Measurements from ENCODE around the gene AQP9. TPM values are rescaled to one million over a fixed set of nuclear protein-coding genes. Genes with fewer than 3 reads are reported as not detected.

AQP9 gene
- total and polyA plus RNA-seq, 4 experiments from 2014 or later: 0.32 to 0.50 TPM; not detected in 2

GRCh38 chr15:58148120-58148519 lies 9.9 kb downstream of the AQP9 start:
- CTCF ChIA-PET (ENCODE audit: partially characterized antibody): no interaction called here
- POLR2A ChIA-PET (ENCODE audit: partially characterized antibody): no interaction called here
- H3K27ac ChIP-seq (ENCODE audit: low read depth, low read length): no peak overlapping the region
- peaks cover 0 to 1% (median 0%) of the 10 kb centered on the region in 4 donors for H3K4me1 Mint-ChIP-seq
- H3K36me3 Mint-ChIP-seq: no peaks in the 10 kb centered on the region
- no peaks in the 10 kb centered on the region for H3K9me3 Mint-ChIP-seq
- no peak overlapping the region for H3K27ac Mint-ChIP-seq
- no peak overlapping the region for H3K4me3 ChIP-seq (ENCODE audit: low read length in 2 of 2)
- intact Hi-C loops (cut with micrococcal nuclease): no loop called here
- peaks cover 0 to 6% of the 10 kb centered on the region in 2 donors for H3K27me3 Mint-ChIP-seq
- no peaks in the 10 kb centered on the region for H3K27me3 ChIP-seq (ENCODE audit: insufficient read depth, low read length)
- DNase-seq: no peak
- no peaks in the 10 kb centered on the region for H3K4me1 ChIP-seq (ENCODE audit: insufficient read depth, low read length)
- H3K36me3 ChIP-seq (ENCODE audit: insufficient read depth, low read length): no peaks in the 10 kb centered on the region
- no peaks in the 10 kb centered on the region for H3K9me3 ChIP-seq (ENCODE audit: control insufficient read depth in 1 of 2, low read length in 2 of 2)
- H3K4me3 Mint-ChIP-seq: no peak overlapping the region

GRCh38 chr15:58148633-58149445 lies 10.7 kb downstream of the AQP9 start:
- CTCF ChIA-PET (ENCODE audit: partially characterized antibody): no interaction called here
- Mint-ChIP-seq H3K27me3 (peaks cover 0 to 6% of the 10 kb centered on the region in 2 donors), H3K9me3 (no peaks in the 10 kb centered on the region), H3K27ac (no peak overlapping the region), H3K36me3 (no peaks in the 10 kb centered on the region), H3K4me1 (peaks cover 0 to 1% (median 0%) of the 10 kb centered on the region in 4 donors), H3K4me3 (no peak overlapping the region)
- Histone ChIP-seq H3K36me3 (ENCODE audit: insufficient read depth, low read length) (no peaks in the 10 kb centered on the region), H3K27ac (ENCODE audit: low read depth, low read length) (no peak overlapping the region), H3K9me3 (ENCODE audit: control insufficient read depth in 1 of 2, low read length in 2 of 2) (no peaks in the 10 kb centered on the region), H3K4me1 (ENCODE audit: insufficient read depth, low read length) (no peaks in the 10 kb centered on the region), H3K4me3 (ENCODE audit: low read length in 2 of 2) (no peak overlapping the region), H3K27me3 (ENCODE audit: insufficient read depth, low read length) (no peaks in the 10 kb centered on the region)
- intact Hi-C loops (cut with micrococcal nuclease): no loop called here
- POLR2A ChIA-PET (ENCODE audit: partially characterized antibody): no interaction called here
- no peak for DNase-seq

GRCh38 chr15:58154769-58155168 lies 16.6 kb downstream of the AQP9 start:
- no peaks in the 10 kb centered on the region for H3K36me3 ChIP-seq (ENCODE audit: insufficient read depth, low read length)
- no peak overlapping the region for H3K4me3 Mint-ChIP-seq
- intact Hi-C loops (cut with micrococcal nuclease): no loop called here
- DNase-seq: no peak
- H3K9me3 ChIP-seq (ENCODE audit: control insufficient read depth in 1 of 2, low read length in 2 of 2): no peaks in the 10 kb centered on the region
- no peaks in the 10 kb centered on the region for H3K4me1 ChIP-seq (ENCODE audit: insufficient read depth, low read length)
- H3K4me3 ChIP-seq (ENCODE audit: low read length in 2 of 2): no peak overlapping the region
- ChIA-PET CTCF (ENCODE audit: partially characterized antibody) (no interaction called here), POLR2A (ENCODE audit: partially characterized antibody) (no interaction called here)
- H3K27ac Mint-ChIP-seq: no peak overlapping the region
- H3K9me3 Mint-ChIP-seq: no peaks in the 10 kb centered on the region
- H3K36me3 Mint-ChIP-seq: no peaks in the 10 kb centered on the region
- peaks cover 6% of the 10 kb centered on the region in 2 donors for H3K27me3 Mint-ChIP-seq
- H3K27ac ChIP-seq (ENCODE audit: low read depth, low read length): no peak overlapping the region
- H3K27me3 ChIP-seq (ENCODE audit: insufficient read depth, low read length): no peaks in the 10 kb centered on the region
- no peaks in the 10 kb centered on the region for H3K4me1 Mint-ChIP-seq

GRCh38 chr15:58159827-58160386 lies 21.7 kb downstream of the AQP9 start:
- DNase-seq: no peak
- H3K9me3 Mint-ChIP-seq: no peaks in the 10 kb centered on the region
- Histone ChIP-seq H3K4me3 (ENCODE audit: low read length in 2 of 2) (no peak overlapping the region), H3K36me3 (ENCODE audit: insufficient read depth, low read length) (no peaks in the 10 kb centered on the region), H3K27ac (ENCODE audit: low read depth, low read length) (no peak overlapping the region), H3K9me3 (ENCODE audit: control insufficient read depth in 1 of 2, low read length in 2 of 2) (no peaks in the 10 kb centered on the region), H3K27me3 (ENCODE audit: insufficient read depth, low read length) (no peaks in the 10 kb centered on the region), H3K4me1 (ENCODE audit: insufficient read depth, low read length) (no peaks in the 10 kb centered on the region)
- H3K4me3 Mint-ChIP-seq: no peak overlapping the region
- H3K27ac Mint-ChIP-seq: no peak overlapping the region
- peaks cover 22 to 23% of the 10 kb centered on the region in 2 donors for H3K27me3 Mint-ChIP-seq
- ChIA-PET CTCF (ENCODE audit: partially characterized antibody) (no interaction called here), POLR2A (ENCODE audit: partially characterized antibody) (no interaction called here)
- H3K36me3 Mint-ChIP-seq: no peaks in the 10 kb centered on the region
- intact Hi-C loops (cut with micrococcal nuclease): no loop called here
- H3K4me1 Mint-ChIP-seq: no peaks in the 10 kb centered on the region

- Mint-ChIP-seq H3K27ac (no peak overlapping the region), H3K27me3 (peaks cover 23 to 24% of the 10 kb centered on the region in 2 donors), H3K36me3 (no peaks in the 10 kb centered on the region), H3K9me3 (no peaks in the 10 kb centered on the region), H3K4me3 (no peak overlapping the region), H3K4me1 (no peaks in the 10 kb centered on the region)
- POLR2A ChIA-PET (ENCODE audit: partially characterized antibody): no interaction called here
- Histone ChIP-seq H3K9me3 (ENCODE audit: control insufficient read depth in 1 of 2, low read length in 2 of 2) (no peaks in the 10 kb centered on the region), H3K4me1 (ENCODE audit: insufficient read depth, low read length) (no peaks in the 10 kb centered on the region), H3K36me3 (ENCODE audit: insufficient read depth, low read length) (no peaks in the 10 kb centered on the region), H3K27me3 (ENCODE audit: insufficient read depth, low read length) (no peaks in the 10 kb centered on the region), H3K27ac (ENCODE audit: low read depth, low read length) (no peak overlapping the region), H3K4me3 (ENCODE audit: low read length in 2 of 2) (no peak overlapping the region)
- DNase-seq: no peak
- intact Hi-C loops (cut with micrococcal nuclease): no loop called here
- CTCF ChIA-PET (ENCODE audit: partially characterized antibody): no interaction called here
Measured at GRCh38 chr15:58161436-58161930, 23.3 kb downstream of the AQP9 start.

- Mint-ChIP-seq H3K9me3 (no peaks in the 10 kb centered on the region), H3K4me3 (no peak overlapping the region), H3K27ac (no peak overlapping the region), H3K27me3 (peaks cover 28 to 30% of the 10 kb centered on the region in 2 donors), H3K36me3 (no peaks in the 10 kb centered on the region), H3K4me1 (no peaks in the 10 kb centered on the region)
- no peaks in the 10 kb centered on the region for H3K36me3 ChIP-seq (ENCODE audit: insufficient read depth, low read length)
- no peaks in the 10 kb centered on the region for H3K4me1 ChIP-seq (ENCODE audit: insufficient read depth, low read length)
- H3K9me3 ChIP-seq (ENCODE audit: control insufficient read depth in 1 of 2, low read length in 2 of 2): no peaks in the 10 kb centered on the region
- H3K27ac ChIP-seq (ENCODE audit: low read depth, low read length): no peak overlapping the region
- ChIA-PET POLR2A (ENCODE audit: partially characterized antibody) (no interaction called here), CTCF (ENCODE audit: partially characterized antibody) (no interaction called here)
- no peak for DNase-seq
- H3K4me3 ChIP-seq (ENCODE audit: low read length in 2 of 2): no peak overlapping the region
- intact Hi-C loops (cut with micrococcal nuclease): no loop called here
- H3K27me3 ChIP-seq (ENCODE audit: insufficient read depth, low read length): no peaks in the 10 kb centered on the region
Measured at GRCh38 chr15:58163985-58164384, 25.8 kb downstream of the AQP9 start.

- DNase-seq: no peak
- H3K36me3 Mint-ChIP-seq: no peaks in the 10 kb centered on the region
- no peaks in the 10 kb centered on the region for H3K27me3 ChIP-seq (ENCODE audit: insufficient read depth, low read length)
- no peak overlapping the region for H3K27ac ChIP-seq (ENCODE audit: low read depth, low read length)
- intact Hi-C loops (cut with micrococcal nuclease): no loop called here
- POLR2A ChIA-PET (ENCODE audit: partially characterized antibody): no interaction called here
- H3K4me1 Mint-ChIP-seq: no peaks in the 10 kb centered on the region
- H3K4me3 ChIP-seq (ENCODE audit: low read length in 2 of 2): no peak overlapping the region
- peaks cover 24 to 29% of the 10 kb centered on the region in 2 donors for H3K27me3 Mint-ChIP-seq
- CTCF ChIA-PET (ENCODE audit: partially characterized antibody): no interaction called here
- no peaks in the 10 kb centered on the region for H3K9me3 ChIP-seq (ENCODE audit: control insufficient read depth in 1 of 2, low read length in 2 of 2)
- H3K4me1 ChIP-seq (ENCODE audit: insufficient read depth, low read length): no peaks in the 10 kb centered on the region
- H3K36me3 ChIP-seq (ENCODE audit: insufficient read depth, low read length): no peaks in the 10 kb centered on the region
- no peak overlapping the region for H3K4me3 Mint-ChIP-seq
- no peaks in the 10 kb centered on the region for H3K9me3 Mint-ChIP-seq
- H3K27ac Mint-ChIP-seq: no peak overlapping the region
Measured at GRCh38 chr15:58164926-58165325, 26.7 kb downstream of the AQP9 start.

Data from CD4-positive, alpha-beta memory T cell (primary cell).